ENCODE results near the gene ATPAF1.

- TF ChIP-seq CTCF (IDR thresholded peaks at IDR 0.05 in 8 of 11, conservative IDR thresholded peaks at IDR 0.05 in 3 of 11) (no peak), POLR2A (IDR thresholded peaks at IDR 0.05) (no peak)
Measured at GRCh38 chr1:46589529-46589928, 78.6 kb downstream of the ATPAF1 start.
